ENCODE measurements around the gene FABP7. TPM values are rescaled to one million over a fixed set of nuclear protein-coding genes. Genes with fewer than 3 reads are reported as not detected.

Gene FABP7
- total RNA-seq, 1 donor from 2014 or later = 1,193 TPM

- FAIRE-seq = no peak
Observed at GRCh38 chr6:122825163-122825562, 45.6 kb downstream of the FABP7 start.

DNA sequence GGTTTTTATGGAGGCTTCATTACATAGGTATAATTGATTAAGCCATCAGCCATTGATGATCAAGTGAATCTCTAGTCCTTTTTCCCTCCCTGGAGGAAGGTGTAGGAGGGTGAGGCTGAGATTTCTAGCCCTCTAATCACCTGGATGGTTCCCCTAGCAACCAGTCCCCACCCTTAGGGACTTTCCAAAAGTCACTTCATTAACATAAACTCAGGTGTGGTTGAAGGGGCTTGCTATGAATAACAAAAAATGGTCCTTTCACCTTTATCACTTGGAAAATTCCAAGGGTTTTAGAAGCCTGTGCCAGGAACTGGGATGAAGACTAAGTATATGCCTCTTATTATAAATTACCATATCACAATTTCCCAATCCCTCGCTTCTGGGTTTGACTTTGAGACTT is 49.9 kb downstream of the FABP7 start:
- no peak for DNase-seq (ENCODE audit: low spot score in 2 of 2)
- FAIRE-seq = no peak

More at GRCh38 chr6:122825163-122825562, 45.6 kb downstream of the FABP7 start:
- DNase-seq (ENCODE audit: low spot score in 2 of 2) = no peak

DNA sequence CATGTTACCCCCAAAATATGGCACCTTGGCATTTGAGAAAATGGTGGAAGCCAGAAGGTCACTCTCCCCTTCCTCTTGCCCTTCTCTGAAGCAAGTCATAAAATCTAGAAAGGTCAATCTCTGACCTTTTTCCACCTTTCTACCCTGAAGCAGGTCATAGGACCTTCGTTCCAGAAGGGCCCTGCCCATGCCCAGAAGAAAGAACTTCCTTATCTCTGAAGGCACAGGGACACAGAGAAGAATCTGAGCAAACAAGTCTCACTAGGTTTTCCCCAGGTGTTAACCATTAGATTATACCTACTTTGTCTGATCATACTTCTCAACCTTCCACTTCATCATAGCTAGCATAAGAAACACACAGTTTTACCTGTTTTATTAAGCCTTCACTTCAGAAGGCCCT is 52.0 kb downstream of the FABP7 start:
- no peak for DNase-seq (ENCODE audit: low spot score in 2 of 2)
- FAIRE-seq = no peak

DNA sequence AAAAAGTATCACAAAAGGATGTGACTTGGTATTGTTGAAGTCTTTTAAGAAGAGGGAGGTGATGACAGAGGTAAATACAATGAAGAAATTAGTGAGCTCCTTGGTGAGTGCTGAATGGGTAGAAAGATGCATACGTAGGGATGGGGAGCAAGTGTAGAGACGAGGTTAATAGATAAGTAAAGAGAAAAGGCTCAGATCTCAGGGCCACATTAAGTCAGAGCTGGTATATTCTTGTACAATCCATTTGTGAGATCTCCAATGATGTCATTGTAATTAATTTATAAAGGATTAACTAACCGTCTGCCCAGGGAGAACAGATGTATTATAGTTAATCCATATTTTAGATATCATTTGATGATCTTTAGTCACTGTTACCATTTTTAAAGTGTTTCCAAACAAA is 52.9 kb downstream of the FABP7 start:
- FAIRE-seq (no peak), DNase-seq (ENCODE audit: low spot score in 2 of 2) (no peak)

GRCh38 chr6:122833021-122833491 is 53.5 kb downstream of the FABP7 start:
- DNase-seq (ENCODE audit: low spot score in 2 of 2) (peak in 1 of 2 donors; percentile 32), FAIRE-seq (peak; percentile 64)

Small RNA genes lying within 50 kb of the gene (small RNA-seq; reads per million reads assigned to genes)
- not detected for gene RN7SL564P

Other genes with a start within 250 kb of the FABP7 start
- gene PKIB, start 169.3 kb upstream of the FABP7 start, total RNA-seq = 4.1 TPM
- 13.0 TPM for gene SMPDL3A, start 9.5 kb downstream of the FABP7 start, total RNA-seq
- gene CLVS2, start 216.5 kb downstream of the FABP7 start, total RNA-seq = 34.2 TPM

Measured in frontal cortex (tissue), 4 donors.